Memory B cell (primary cell): ENCODE measurements around the gene TSR1.
A peak's percentile ranks its signal among the peaks of the same experiment; 100 is the strongest.

Source experiments
- ATAC-seq: fragments of 150-1000 bp; cut with Tn5 transposase; 2 replicates; pipeline ENCODE4 v1.10.0; 2021; ENCODE audit warnings: low read depth, mild to moderate bottlenecking, moderate library complexity
- DNase-seq, 2 donors: peaks; one replicate each; pipeline ENCODE4 v3.0.0; 2022; ENCODE audit warnings: low spot score in 2 of 2
- H3K27ac Mint-ChIP-seq: one replicate; pipeline ENCODE4 v1.8.0; 2022; ENCODE audit warnings: mild to moderate bottlenecking, moderate library complexity, mixed read lengths
- H3K27me3 Mint-ChIP-seq: one replicate; pipeline ENCODE4 v1.8.0; 2022; ENCODE audit warnings: mixed read lengths
- H3K36me3 Mint-ChIP-seq: one replicate; pipeline ENCODE4 v1.8.0; 2022; ENCODE audit warnings: mild to moderate bottlenecking, mixed read lengths
- H3K4me1 Mint-ChIP-seq: one replicate; pipeline ENCODE4 v1.8.0; 2022; ENCODE audit warnings: mixed read lengths
- H3K4me3 Mint-ChIP-seq: one replicate; pipeline ENCODE4 v1.8.0; 2022; ENCODE audit warnings: mild to moderate bottlenecking, moderate library complexity, mixed read lengths
- H3K9me3 Mint-ChIP-seq: one replicate; pipeline ENCODE4 v1.8.0; 2022; ENCODE audit warnings: mixed read lengths

Gene TSR1

GRCh38 chr17:2299756-2300155 lies 36.5 kb downstream of the TSR1 start:
- no peaks in the 10 kb centered on the region for H3K27me3 Mint-ChIP-seq
- peaks cover 21% of the 10 kb centered on the region for H3K36me3 Mint-ChIP-seq
- ATAC-seq (no peak), DNase-seq (no peak)
- H3K4me1 Mint-ChIP-seq = peaks cover 21% of the 10 kb centered on the region
- no peaks in the 10 kb centered on the region for H3K9me3 Mint-ChIP-seq
- no peak overlapping the region for H3K27ac Mint-ChIP-seq
- no peak overlapping the region for H3K4me3 Mint-ChIP-seq

DNA sequence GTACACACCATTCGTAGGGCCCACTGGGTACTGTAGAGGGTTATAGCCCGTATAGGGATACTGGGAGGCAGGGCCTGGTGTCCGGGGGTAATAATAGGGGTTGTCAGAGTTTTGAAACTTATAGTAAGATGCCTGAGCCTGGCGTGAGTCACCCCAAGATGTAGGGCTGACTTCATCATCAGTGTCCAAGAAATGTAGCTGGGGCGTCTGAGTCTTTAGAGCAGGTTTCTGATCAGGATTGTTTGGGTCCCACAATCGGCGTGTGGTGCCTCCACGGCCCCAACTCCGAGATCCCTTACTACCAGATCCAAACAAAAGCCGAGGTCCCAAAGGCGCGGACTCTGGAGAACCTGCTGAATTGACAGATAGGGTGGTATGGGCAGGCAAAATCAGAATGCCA lies 37.1 kb downstream of the TSR1 start:
- peaks cover 20% of the 10 kb centered on the region for H3K4me1 Mint-ChIP-seq
- no peaks in the 10 kb centered on the region for H3K9me3 Mint-ChIP-seq
- H3K27ac Mint-ChIP-seq = no peak overlapping the region
- no peak for DNase-seq
- no peak overlapping the region for H3K4me3 Mint-ChIP-seq
- peaks cover 26% of the 10 kb centered on the region for H3K36me3 Mint-ChIP-seq
- no peak for ATAC-seq
- H3K27me3 Mint-ChIP-seq = no peaks in the 10 kb centered on the region

- no peak overlapping the region for H3K4me3 Mint-ChIP-seq
- peaks cover 37% of the 10 kb centered on the region for H3K36me3 Mint-ChIP-seq
- H3K4me1 Mint-ChIP-seq = peaks cover 15% of the 10 kb centered on the region
- no peaks in the 10 kb centered on the region for H3K9me3 Mint-ChIP-seq
- ATAC-seq = no peak
- H3K27ac Mint-ChIP-seq = no peak overlapping the region
- no peaks in the 10 kb centered on the region for H3K27me3 Mint-ChIP-seq
- no peak for DNase-seq
Observed at GRCh38 chr17:2297023-2297422, 39.2 kb downstream of the TSR1 start.

DNA sequence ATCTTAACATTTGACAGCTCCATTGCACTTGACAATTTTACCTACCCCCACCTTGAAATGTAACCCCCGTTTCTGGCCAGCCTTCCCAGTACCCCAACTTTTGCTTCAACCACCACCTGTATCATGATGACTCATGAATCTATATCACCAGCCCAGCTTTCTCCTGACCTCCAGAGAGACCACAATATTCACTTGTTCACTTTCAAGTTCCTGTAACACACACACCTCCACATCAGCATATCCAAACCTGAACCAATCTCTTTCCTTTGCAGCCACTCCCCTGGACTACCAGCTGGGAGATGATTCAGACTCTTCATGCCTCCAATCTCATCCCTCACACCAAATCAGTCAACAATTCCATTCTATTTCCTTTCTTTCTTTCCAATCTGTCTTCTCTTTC lies 40.7 kb downstream of the TSR1 start:
- Mint-ChIP-seq H3K4me3 (no peak overlapping the region), H3K27ac (no peak overlapping the region)

GRCh38 chr17:2292100-2292499 lies 44.2 kb downstream of the TSR1 start:
- no peak overlapping the region for H3K4me3 Mint-ChIP-seq
- ATAC-seq (no peak), DNase-seq (no peak)
- peaks cover 16% of the 10 kb centered on the region for H3K4me1 Mint-ChIP-seq
- H3K36me3 Mint-ChIP-seq = peaks cover 45% of the 10 kb centered on the region
- no peak overlapping the region for H3K27ac Mint-ChIP-seq
- peaks cover 6% of the 10 kb centered on the region for H3K9me3 Mint-ChIP-seq
- H3K27me3 Mint-ChIP-seq = no peaks in the 10 kb centered on the region

More for the DNA sequence above, 40.7 kb downstream of the TSR1 start:
- peaks cover 2% of the 10 kb centered on the region for H3K9me3 Mint-ChIP-seq
- ATAC-seq (no peak), DNase-seq (no peak)
- H3K36me3 Mint-ChIP-seq = peaks cover 46% of the 10 kb centered on the region
- peaks cover 15% of the 10 kb centered on the region for H3K4me1 Mint-ChIP-seq
- H3K27me3 Mint-ChIP-seq = no peaks in the 10 kb centered on the region

GRCh38 chr17:2289878-2290478 lies 46.3 kb downstream of the TSR1 start:
- peaks cover 11% of the 10 kb centered on the region for H3K4me1 Mint-ChIP-seq
- no peak overlapping the region for H3K4me3 Mint-ChIP-seq
- ATAC-seq (peak; percentile 37), DNase-seq (no peak)
- peaks cover 6% of the 10 kb centered on the region for H3K9me3 Mint-ChIP-seq
- no peaks in the 10 kb centered on the region for H3K27me3 Mint-ChIP-seq
- H3K36me3 Mint-ChIP-seq = peaks cover 41% of the 10 kb centered on the region
- H3K27ac Mint-ChIP-seq = peak overlapping the region; percentile 26

GRCh38 chr17:2283302-2283701 lies 53.0 kb downstream of the TSR1 start:
- no peaks in the 10 kb centered on the region for H3K9me3 Mint-ChIP-seq
- DNase-seq (no peak), ATAC-seq (no peak)
- H3K36me3 Mint-ChIP-seq = peaks cover 29% of the 10 kb centered on the region
- H3K4me1 Mint-ChIP-seq = peaks cover 8% of the 10 kb centered on the region
- H3K4me3 Mint-ChIP-seq = no peak overlapping the region
- no peak overlapping the region for H3K27ac Mint-ChIP-seq
- H3K27me3 Mint-ChIP-seq = no peaks in the 10 kb centered on the region

DNA sequence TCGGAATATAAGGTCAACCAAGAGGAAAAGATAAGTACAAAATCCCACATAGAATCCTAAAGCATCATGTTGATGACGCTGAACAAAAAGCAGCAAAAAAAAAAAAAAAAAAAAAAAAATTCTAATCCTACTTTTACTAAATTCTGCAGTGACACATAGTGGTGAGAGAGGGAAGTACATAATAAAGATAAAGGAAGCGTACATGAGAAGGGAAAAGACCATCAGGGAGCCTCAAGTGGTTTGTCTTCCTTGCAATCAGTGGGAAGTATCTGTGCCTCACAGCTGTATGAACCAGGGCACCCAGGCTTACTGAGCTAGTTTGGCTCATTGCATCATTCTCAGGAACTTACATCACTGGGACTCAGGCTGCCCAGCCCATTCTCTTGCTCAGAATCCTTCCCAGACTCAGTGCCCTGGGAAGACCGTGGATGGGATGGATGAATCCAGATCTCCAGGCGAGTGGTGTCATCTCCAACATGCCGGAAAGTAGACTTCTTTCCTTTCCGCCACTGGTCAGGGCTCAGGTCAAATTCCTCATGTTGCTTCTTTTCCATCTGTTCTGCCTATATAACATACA lies 53.9 kb downstream of the TSR1 start:
- ATAC-seq = peak; percentile 46
- peak in 1 of 2 donors; percentile 39 for DNase-seq
- H3K4me1 Mint-ChIP-seq = peaks cover 5% of the 10 kb centered on the region
- H3K27me3 Mint-ChIP-seq = no peaks in the 10 kb centered on the region
- peaks cover 26% of the 10 kb centered on the region for H3K36me3 Mint-ChIP-seq
- no peak overlapping the region for H3K4me3 Mint-ChIP-seq
- no peaks in the 10 kb centered on the region for H3K9me3 Mint-ChIP-seq
- no peak overlapping the region for H3K27ac Mint-ChIP-seq

GRCh38 chr17:2279707-2280106 lies 56.5 kb downstream of the TSR1 start:
- no peaks in the 10 kb centered on the region for H3K9me3 Mint-ChIP-seq
- H3K27me3 Mint-ChIP-seq = no peaks in the 10 kb centered on the region
- peaks cover 3% of the 10 kb centered on the region for H3K4me1 Mint-ChIP-seq
- H3K4me3 Mint-ChIP-seq = no peak overlapping the region
- no peak overlapping the region for H3K27ac Mint-ChIP-seq
- H3K36me3 Mint-ChIP-seq = peaks cover 21% of the 10 kb centered on the region
- no peak for DNase-seq
- ATAC-seq = no peak

- Mint-ChIP-seq H3K36me3 (peaks cover 21% of the 10 kb centered on the region), H3K4me3 (no peak overlapping the region), H3K9me3 (no peaks in the 10 kb centered on the region), H3K4me1 (peaks cover 3% of the 10 kb centered on the region), H3K27me3 (no peaks in the 10 kb centered on the region), H3K27ac (no peak overlapping the region)
- no peak for DNase-seq
- ATAC-seq = no peak
Observed at GRCh38 chr17:2277429-2278170, 58.7 kb downstream of the TSR1 start.

DNA sequence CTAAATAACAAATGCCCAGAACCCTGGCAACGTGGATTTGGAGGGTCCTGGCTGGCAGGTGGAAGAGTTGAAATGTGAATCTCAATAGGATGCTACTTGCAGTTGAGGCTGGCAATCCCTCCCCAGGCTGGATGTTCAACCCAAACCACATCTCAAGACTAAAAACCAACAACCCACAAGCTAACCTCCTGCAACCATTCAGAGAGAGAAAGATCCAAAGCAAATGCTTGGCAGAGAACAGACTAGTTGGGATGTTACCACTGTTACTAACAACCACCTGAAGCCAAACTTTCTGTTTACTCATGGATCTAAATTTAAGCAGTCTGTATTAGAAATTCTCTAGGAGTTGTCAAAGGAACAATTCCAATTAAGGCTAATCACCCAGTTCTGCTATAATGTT lies 60.5 kb downstream of the TSR1 start:
- Mint-ChIP-seq H3K9me3 (no peaks in the 10 kb centered on the region), H3K4me1 (no peaks in the 10 kb centered on the region), H3K27ac (peak overlapping the region; percentile 38), H3K36me3 (peaks cover 18% of the 10 kb centered on the region), H3K4me3 (no peak overlapping the region), H3K27me3 (no peaks in the 10 kb centered on the region)
- ATAC-seq (no peak), DNase-seq (no peak)

- Mint-ChIP-seq H3K27ac (peak overlapping the region; percentile 2), H3K4me1 (no peaks in the 10 kb centered on the region), H3K27me3 (no peaks in the 10 kb centered on the region), H3K4me3 (no peak overlapping the region), H3K9me3 (no peaks in the 10 kb centered on the region), H3K36me3 (peaks cover 17% of the 10 kb centered on the region)
- ATAC-seq (no peak), DNase-seq (no peak)
Observed at GRCh38 chr17:2274414-2274813, 61.8 kb downstream of the TSR1 start.
